Medulla oblongata (tissue), 1 donor: ENCODE data around the gene TAF1A.

Experiments used
- DNase-seq: peaks from one replicate; pipeline ENCODE4 v3.0.0-alpha.2; 2015; ENCODE audit errors: extremely low spot score

Gene TAF1A

DNA sequence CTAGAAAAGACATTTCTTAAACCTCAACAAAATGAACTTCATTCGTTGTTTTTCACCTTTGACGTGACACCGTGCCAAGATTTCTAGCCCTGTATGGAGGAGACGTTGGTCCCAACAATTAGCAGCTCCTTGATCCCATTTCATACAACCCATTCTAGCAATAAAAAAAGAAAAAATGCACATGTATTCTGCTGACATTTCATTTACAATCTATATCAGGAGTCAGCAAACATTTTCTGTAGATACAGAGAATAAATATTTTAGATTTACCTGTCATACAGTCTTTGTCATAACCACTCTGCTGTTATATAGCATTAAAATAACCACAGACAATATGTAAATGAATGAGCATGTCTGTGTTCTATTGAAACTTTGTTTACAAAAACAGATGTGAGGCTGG is 7.0 kb upstream of the TAF1A start:
- DNase-seq: no peak

DNA sequence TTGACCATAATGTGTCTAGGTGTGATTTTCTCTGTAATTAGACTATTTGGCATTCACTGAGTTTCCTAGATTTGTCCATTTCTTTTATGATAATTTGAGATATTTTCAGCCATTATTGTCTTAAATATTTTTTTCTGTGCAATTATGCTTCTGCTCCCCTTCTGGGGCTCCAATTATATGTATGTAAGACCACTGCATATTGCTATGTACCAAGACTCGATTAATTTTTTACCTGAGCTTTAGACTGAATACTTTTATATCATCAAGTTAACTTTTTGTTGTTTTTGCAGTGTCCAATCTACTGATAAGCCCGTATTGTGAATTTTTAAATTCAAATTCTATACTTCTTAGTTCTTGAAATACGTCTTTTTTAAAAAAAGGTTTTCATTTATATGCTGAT is 5.1 kb upstream of the TAF1A start:
- DNase-seq: no peak

DNA sequence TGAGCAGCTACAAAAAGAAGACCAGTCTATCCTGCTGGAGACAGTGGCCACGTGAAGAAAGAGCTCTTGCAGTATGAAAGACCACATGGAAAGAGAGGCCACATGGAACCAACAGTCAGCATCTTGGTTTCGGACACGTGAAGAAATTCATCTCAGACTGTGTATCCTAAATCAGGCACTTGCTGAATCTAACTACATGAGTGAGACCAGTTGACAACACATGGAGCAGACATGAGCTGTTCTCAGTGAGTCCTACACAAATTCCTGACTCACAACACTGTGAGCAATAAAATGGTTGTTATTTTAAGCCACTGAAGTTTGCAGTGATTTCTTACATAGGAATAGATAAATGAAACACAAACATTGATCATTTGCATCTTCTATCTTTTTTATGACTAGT is 2.4 kb upstream of the TAF1A start:
- no peak for DNase-seq

DNA sequence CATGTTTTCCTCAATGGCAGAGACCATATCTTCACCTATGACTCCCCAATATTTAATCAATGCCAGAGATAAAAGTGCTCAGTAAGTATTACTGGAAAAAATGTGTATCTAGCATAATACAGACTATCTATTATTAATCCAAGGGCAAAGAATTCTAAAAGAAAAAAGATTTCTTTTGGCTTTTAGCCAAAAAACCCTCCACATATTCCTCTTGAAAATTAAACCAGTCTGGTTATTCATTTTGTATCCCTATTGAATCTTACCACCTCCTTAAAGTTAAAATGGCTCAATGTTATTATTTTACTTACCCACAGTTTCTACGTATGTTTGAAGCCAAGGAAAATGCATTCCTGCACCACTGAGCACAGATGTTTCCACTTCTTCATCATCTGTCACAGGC is 1.6 kb downstream of the TAF1A start:
- DNase-seq: no peak

DNA sequence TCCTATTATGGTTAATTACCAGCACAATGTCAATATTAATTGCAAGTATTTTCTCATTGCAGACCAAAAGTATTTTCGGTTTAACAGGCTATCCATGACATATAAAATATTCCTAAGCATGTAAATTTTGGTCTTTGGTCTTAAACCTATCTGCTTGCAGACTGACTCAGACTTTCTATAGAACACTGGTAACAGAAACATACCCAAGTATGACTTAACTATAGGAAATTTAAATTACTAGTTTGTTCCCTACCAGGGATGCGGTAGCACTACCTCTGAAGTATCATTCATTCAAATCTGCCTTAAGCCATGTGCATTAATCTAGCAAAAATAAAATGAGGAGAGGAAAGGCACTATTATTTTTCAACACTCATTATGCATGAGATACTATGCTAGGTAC is 2.9 kb downstream of the TAF1A start:
- DNase-seq: no peak

DNA sequence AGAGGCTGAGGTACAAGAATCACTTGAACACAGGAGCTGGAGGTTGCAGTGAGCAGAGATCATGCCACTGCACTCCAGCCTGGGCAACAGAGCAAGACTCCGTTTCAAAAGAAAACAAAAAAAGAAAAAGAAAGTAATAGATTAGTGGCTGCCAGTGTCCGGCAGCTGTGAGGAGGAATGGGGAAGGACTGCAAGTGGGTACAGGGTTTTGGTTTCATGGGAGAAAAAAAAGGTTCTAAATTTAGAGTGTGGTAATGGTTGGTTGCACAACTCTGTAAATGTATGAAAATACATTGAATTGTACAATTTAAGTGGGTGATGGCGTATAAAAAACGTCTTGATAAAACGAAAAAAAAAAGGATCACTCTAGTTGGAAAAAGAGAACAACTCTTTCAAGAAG is 6.7 kb downstream of the TAF1A start:
- DNase-seq: peak; percentile 25

DNA sequence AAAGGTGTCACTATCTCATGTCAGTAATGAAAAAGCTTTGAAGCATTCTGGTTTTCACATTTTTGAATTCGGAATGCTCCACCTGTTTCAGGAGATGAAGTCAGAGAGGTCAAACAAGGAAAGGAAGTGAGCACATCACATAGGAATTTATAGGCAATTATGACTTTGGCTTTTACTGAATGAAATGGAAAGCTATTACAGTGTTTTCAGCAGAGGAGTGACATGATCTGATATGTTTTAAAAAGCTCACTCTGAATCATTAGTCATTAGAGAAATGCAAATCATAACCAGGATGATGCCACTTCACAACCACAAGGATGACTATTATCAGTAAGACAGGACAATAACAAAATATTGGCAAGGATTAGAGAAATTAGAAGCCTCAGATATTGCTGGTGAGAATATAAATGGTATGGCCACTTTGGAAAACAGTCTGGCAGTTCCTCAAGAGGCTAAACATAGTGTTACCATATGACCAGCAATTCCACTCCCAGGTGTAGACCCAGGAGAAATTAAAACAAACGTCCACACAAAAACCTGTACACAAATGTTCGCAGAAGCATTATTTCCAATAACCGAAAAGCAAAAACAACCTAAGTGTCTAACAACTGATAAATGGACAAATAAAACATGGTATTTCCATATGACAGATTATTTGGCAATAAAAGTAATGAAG is 7.5 kb downstream of the TAF1A start:
- DNase-seq: no peak

DNA sequence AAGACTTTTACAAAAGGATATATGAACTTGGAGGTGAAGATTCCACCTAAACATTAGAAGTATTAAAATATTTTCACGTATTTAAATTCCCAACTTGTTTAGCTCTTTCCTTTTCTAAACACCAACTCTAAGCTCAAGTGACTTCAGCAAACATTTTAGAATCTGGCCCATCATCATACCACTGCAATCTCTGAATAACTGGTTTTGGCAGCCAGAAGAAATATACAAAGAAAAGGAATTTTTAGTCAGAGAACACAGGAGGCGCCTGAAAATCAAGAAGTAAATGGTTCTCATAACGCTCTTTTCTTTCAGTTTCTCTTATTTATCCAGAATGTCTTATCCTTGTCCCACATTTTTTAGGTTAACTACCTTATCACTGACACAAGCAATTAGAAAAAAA is 10.4 kb downstream of the TAF1A start:
- no peak for DNase-seq

DNA sequence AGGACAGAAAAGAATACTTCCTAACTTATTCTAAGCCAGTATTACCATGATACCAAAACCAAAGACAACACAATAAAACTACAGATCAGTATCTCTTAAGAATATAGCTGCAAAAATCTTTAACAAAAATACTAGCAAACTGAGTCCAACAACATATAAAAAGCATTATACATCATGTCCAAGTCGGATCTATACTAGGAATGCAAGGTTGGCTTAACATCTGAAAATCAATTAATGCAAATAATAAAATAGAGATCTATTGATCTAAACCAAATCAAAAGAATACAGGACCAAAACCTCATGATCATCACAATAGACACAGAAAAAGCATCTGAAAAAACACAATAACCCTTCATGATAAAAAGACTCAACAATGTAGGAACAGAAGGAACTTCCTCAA is 18.9 kb downstream of the TAF1A start:
- DNase-seq: no peak

DNA sequence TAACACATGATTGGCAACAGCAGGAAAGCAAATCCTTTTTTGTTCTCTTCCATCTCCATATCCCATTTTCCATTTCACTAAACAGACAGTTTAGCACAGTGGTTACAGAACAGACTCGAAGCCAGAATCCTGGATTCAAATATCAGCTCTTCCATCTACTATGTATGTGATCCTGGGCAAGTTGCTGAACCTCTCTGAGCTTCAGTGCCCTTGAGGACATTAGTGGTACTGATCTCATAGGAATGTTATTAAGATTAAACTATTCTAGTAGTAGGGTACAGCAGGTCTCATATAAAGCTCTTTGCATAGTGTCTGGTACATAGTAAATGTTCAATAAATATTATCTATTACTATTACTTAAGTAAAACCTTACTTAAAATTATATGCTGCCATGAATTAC is 28.1 kb downstream of the TAF1A start:
- DNase-seq: no peak

DNA sequence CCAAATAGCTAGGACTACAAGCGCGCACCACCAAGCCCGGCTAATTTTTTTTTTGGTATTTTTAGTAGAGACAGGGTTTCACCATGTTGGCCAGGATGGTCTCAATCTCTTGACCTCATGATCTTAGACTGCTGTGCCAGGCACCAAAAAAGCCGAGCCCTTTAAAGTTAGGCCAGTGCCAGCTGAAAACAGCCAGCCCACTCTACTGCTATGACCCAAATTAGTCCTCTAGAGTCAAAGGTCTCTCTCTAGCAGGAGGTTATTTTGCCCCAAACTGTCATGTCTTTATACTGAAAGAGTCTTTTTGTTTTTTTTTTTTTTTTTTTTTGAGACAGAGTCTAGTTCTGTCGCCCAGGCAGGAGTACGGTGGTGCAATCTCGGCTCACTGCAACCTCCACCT is 32.2 kb downstream of the TAF1A start:
- DNase-seq: no peak

DNA sequence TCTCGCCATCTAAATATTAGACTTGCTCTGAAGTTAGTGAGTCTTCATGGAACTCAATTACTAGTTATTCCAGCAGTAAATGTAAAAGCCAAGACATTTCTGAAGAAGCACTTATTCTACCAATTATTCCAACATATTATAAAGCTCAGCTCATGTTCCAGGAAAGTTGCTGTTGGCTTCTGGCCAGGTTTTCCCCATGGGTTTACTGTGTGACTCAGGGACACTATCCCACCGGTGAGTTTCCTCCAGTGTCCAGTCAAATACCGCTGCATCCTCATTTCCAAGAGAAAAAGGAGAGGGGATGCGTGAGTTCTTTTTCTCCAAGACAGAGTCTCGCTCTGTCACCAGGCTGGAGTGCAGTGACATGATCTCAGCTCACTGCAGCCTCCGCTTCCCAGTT is 32.6 kb downstream of the TAF1A start:
- no peak for DNase-seq

DNA sequence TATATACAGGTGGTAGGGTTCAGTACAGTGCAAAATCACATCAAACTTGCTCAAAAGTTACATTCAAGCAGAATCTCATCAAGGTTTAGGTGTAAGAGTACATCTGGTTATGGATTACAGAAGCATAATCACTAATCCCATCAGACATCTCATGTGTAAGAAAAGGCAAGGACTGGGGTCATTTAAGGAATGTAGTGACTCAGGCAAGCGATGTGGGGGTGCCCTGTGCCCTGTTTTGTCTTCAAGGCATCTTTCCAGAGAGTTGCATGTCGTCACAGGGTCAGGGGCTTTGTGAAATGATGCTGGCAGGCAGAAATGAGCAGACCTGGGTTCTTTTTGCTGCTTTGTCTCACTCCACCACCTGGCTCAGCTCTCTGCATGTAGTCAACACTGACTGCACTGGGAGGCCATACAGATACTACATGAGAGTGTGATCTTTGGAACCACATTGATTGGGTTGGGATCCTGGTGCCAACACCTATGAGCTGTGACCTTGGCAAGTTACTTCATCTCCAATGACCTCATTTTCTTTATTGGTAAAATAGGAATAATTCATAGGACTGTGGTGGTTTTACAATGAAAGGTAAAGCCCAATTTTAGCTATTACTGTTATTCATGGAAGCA is 33.6 kb downstream of the TAF1A start:
- no peak for DNase-seq

DNA sequence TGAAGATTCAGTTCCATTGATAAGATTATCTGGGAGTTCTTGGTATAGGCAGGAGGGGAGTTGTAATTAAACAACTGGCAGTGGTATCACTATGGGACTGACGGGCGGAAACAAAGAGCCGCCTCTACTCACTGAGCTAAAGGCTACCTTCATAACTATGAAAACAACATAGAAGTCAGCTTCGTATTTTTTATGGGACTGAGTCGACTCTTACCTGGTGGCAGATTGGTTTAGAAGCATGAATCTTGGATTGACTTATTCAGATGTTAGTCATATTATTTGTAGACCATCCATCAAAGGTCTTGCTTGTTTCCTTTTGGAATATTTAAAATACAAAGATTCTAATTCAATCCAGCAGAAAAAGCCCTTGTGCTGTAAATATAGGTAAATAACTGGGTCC is 35.6 kb downstream of the TAF1A start:
- DNase-seq: no peak

DNA sequence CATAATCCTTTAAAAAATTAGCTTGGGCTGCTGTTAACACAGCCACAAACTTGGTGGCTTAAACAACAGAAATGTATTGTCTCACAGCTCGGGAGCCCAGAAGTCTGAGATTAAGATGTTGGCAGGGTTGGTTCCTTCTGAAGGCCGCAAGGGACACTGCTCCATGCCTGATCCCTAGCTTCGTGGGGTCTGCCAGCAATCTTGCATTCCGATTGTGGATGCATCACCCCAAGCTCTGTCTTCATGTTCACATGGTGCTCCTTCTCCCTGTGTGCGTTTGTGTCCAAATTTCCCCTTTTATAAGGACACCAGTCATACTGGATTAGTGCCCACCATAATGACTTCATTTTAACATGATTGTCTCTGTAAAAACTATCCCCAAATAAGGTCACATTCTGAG is 36.9 kb downstream of the TAF1A start:
- no peak for DNase-seq

DNA sequence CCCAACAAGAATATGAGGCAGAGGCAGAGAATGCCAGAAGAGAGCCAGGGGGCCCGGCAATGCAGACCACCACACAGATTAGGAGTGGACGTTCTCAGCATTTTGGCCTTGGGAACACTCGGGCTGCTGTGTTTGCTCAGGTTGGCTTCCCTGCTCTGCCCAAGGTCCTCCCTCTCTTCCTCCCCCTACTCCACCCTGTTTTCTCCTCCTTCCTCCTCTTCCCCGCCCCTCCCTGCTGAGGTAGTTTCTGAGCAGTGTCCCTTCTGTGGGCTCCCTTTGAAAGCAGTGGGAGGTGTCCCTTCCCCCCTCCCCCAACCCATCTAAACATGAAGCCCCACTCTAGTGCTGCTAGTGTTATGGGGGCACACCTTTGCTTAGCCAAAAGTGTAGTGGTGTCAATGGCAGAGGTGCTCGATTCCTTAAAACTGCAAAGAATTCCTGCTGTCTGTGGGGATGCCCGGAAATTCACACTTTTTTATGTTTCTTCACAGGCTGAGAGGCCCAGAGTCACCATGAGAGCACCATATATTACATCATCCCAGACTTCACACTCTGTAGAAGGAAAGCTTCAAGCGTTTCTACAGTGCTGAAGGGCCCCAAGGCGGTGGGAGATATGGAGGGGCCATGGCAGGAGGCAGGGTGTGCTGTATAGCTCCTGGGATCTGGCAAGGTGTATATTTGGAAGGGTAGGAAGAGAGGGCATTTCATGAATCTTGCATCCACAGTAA is 41.6 kb downstream of the TAF1A start, which contains the start of gene HHIPL2:
Gene HHIPL2, minus strand, starts transcription at position 161 of the 728 bp plus-strand sequence. Its CDS starts 60 bp downstream, at position 101.
- no peak for DNase-seq

DNA sequence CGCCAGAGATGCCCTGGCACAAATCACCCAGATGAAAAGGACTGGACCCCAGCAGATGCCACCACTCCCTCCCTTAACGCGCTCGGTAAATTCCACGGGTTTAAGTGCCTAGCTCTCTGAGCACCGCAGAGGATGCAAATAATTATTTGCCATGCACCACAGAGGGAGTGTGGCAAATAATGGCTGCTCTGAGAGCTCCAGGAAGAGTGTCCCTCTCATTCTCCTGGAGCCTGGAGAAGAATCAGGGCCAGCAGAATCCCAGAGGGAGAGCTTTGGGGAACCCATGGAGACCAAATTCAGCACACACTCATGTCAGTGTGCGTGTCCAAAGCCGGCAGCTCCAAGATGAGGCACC is 42.5 kb downstream of the TAF1A start:
- no peak for DNase-seq

DNA sequence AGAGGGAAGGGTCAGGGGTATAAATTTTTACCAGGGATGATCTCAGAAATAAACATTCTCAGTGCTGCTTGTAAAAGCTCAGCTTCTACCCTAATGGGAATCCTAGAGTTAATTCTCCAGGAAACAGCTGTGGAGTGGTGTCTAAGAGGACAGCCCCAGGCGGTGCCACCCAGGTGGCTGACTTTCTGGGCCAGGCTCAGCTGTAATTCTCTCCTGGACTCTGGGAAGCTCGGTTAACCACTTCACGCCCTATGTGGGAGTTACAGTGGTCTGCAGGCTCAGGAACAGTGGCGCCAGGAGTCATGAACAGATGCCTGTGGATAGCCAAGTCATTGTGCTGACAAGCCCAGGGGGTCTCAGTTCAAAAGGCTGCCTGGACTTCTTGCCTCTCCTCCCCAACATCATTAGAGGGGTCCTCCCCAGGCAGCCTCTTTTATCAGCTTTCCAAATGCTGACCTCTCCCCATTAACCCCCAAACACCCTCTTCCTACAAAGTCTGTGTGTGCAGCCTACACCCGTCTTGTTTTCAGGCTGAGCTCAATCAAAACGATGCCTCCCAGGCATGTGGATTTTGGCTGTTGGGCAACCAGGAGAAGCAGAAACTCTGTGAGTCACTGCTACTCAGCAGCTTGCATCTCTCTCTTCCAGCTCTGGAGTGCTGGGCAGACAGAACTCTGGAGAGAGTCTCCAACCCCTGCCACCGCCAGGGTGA is 43.0 kb downstream of the TAF1A start:
- no peak for DNase-seq

DNA sequence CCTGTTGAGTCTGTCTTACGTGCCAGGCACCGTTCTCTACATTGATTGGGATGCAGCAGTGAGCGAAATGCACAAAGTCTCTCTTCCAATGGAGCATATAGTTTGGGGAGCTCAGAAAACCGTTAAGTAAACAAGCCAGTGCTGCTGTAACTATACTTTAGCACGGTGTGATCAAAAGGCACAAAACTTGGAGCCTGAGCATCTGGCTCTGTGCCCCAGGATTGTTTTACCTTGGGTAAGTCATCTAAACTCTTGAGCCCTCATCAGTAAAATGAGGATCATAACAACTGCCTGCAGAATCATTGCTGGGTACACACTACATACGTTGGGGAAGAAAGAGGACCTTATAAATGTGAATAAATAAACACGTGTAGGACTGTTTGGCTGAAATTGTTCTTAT is 43.6 kb downstream of the TAF1A start:
- no peak for DNase-seq

DNA sequence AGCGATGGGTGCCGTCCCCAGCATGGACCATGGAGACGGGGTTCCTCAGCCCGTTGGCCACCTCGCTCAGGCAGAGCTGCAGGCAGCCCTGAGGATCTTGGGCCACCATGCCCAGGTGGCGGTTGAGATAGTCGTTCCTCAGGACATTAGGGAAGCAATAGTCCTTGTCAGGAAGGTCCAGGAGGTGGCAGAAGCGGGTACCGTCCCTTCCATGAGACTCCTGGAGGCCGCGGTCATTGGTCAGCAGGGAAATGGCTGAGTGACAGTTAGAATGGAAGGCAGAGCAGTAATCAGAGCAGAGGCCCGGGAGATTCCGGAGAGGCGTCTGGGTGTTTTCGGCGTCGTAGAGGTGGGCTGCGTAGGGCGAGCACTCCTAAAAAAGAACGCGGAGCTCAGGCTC is 45.9 kb downstream of the TAF1A start:
- DNase-seq: no peak

DNA sequence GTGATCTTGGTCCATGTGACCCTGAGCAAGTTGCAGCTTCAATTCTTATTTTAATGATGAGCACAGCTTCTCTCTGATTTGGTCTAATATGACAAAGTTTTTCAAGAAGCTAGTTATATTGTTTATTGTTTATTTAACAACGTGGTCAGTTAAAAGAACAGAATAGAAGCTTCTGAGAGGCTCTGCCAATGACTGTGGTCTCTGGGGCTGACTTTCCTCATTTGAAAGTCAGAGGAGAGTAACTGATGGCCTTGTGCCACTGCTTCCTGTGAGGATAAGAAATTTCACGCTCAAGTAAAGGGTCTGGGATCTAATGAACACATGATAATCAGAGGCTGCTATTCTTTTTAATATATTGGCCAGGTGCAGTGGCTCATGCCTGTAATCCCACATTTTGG is 49.1 kb downstream of the TAF1A start:
- DNase-seq: no peak

DNA sequence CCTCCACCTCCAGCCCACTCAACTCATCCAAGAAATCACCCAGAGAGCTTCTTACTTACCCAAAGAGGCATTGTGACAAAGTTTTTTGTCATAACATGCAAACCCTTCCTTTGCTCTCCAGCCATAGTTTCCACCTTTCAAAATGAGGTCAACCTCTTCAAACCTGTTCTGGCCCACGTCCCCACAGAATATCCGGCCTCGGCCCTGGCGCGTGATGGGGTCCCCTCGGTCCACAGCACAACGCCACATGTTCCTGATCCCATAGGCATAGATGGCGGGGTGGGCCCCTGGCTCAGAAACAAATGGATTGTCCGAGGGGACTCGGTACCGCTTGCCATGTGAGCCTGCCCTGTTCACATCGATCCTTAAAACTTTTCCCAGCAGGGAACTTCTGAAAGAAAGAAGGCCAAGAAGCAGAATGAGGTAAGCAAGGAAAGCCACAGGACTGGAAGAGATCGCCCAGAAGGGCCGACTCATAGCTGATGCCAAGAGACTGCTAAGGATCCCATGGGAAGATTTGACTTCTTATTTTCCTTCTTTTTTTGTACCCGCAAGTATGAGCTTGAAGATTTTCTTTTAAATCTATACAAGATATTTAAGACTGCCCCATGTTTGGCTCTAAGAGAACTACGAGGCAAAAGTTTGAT is 49.7 kb downstream of the TAF1A start:
- no peak for DNase-seq
